ENCODE measurements around the gene OR2A14.

The OR2A14 gene

GRCh38 chr7:144100607-144101006 is 22.4 kb upstream of the OR2A14 start:
- no peak for DNase-seq (ENCODE audit: extremely low read depth, low read depth)
- no peak for TF ChIP-seq CTCF (IDR thresholded peaks at IDR 0.05; ENCODE audit: low read depth, low read length)

DNA sequence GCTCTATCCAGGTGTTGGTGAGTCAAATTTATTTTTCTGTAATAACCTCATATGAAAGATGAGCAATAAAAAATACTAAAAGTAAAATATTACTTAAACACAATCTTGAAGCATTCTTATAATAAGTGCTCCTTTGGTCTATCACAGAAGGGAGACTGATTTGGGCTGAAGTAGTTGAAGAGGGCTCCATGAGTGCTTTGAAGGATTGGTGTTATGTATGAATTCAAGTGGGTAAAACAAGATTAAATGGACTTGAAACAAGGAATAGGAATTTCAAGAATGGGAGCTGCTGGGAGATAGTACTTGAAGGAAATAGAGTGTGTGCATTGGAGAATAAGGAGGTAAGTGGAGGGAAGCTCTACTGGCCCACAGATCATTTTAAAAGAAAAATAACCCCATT is 20.9 kb upstream of the OR2A14 start:
- no peak for TF ChIP-seq CTCF (IDR thresholded peaks at IDR 0.05; ENCODE audit: low read depth, low read length)
- DNase-seq (ENCODE audit: extremely low read depth, low read depth), result no peak

GRCh38 chr7:144105211-144105610 is 17.8 kb upstream of the OR2A14 start:
- no peak for TF ChIP-seq CTCF (IDR thresholded peaks at IDR 0.05; ENCODE audit: low read depth, low read length)
- DNase-seq (ENCODE audit: extremely low read depth, low read depth), result no peak

- no peak for DNase-seq (ENCODE audit: extremely low read depth, low read depth)
- no peak for TF ChIP-seq CTCF (IDR thresholded peaks at IDR 0.05; ENCODE audit: low read depth, low read length)
These were observed 13.7 kb upstream of the OR2A14 start, which contains the start of gene OR2A2 for GRCh38 chr7:144109283-144109682. Gene OR2A2, plus strand, starts transcription at chr7:144109583. Its CDS starts 0 bp downstream, at chr7:144109583.

DNA sequence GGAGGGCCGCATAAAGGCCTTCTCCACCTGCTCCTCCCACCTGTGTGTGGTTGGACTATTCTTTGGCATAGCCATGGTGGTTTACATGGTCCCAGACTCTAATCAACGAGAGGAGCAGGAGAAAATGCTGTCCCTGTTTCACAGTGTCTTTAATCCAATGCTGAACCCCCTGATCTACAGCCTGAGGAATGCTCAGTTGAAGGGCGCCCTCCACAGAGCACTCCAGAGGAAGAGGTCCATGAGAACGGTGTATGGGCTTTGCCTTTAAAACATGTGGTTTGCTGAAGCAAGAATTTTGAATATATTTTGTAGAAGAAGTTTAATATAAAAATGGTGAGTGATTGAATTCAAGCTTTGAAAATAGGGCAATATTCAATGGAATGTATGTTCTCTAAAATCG is 12.7 kb upstream of the OR2A14 start:
- DNase-seq (ENCODE audit: extremely low read depth, low read depth), result no peak
- no peak for TF ChIP-seq CTCF (IDR thresholded peaks at IDR 0.05; ENCODE audit: low read depth, low read length)

- TF ChIP-seq CTCF (IDR thresholded peaks at IDR 0.05; ENCODE audit: low read depth, low read length), result no peak
- no peak for DNase-seq (ENCODE audit: extremely low read depth, low read depth)
These were observed 9.3 kb upstream of the OR2A14 start for GRCh38 chr7:144113651-144114050.

GRCh38 chr7:144118341-144118740 is 4.6 kb upstream of the OR2A14 start:
- no peak for DNase-seq (ENCODE audit: extremely low read depth, low read depth)
- TF ChIP-seq CTCF (IDR thresholded peaks at IDR 0.05; ENCODE audit: low read depth, low read length), result no peak
